AG10803 (cell line): ENCODE data around the gene TP53I13.

Source experiments
- DNase-seq: peaks from one replicate; pipeline ENCODE4 v3.0.0; 2010; ENCODE audit warnings: low read depth
- H3K4me3 ChIP-seq: 2 replicates; pipeline ENCODE4 v1.5.1; 2011; ENCODE audit warnings: mild to moderate bottlenecking, low read length, control low read depth
- TF ChIP-seq, protein P1 (sequence below): conservative IDR thresholded peaks from 2 replicates; pipeline ENCODE4 v1.5.1; 2011; ENCODE audit warnings: mild to moderate bottlenecking, low read length, control low read depth, inconsistent platforms

The TP53I13 gene

DNA sequence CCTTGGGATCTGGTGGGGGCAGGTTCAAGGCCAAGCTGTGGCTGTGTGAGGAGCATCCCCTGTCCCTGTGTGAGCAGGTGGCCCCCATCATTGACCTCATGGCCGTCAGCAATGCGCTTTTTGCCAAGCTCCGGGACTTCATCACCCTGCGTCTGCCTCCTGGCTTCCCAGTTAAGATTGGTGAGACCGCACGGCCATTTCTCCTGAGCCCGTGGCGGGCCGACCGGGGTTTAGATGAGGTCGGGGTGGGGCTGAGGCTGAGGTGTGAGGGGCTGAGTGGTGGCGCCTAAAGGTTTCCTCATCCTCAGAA, 43.5 kb downstream of the TP53I13 start:
- no peak overlapping the region for H3K4me3 ChIP-seq
- TF ChIP-seq, protein P1, sequence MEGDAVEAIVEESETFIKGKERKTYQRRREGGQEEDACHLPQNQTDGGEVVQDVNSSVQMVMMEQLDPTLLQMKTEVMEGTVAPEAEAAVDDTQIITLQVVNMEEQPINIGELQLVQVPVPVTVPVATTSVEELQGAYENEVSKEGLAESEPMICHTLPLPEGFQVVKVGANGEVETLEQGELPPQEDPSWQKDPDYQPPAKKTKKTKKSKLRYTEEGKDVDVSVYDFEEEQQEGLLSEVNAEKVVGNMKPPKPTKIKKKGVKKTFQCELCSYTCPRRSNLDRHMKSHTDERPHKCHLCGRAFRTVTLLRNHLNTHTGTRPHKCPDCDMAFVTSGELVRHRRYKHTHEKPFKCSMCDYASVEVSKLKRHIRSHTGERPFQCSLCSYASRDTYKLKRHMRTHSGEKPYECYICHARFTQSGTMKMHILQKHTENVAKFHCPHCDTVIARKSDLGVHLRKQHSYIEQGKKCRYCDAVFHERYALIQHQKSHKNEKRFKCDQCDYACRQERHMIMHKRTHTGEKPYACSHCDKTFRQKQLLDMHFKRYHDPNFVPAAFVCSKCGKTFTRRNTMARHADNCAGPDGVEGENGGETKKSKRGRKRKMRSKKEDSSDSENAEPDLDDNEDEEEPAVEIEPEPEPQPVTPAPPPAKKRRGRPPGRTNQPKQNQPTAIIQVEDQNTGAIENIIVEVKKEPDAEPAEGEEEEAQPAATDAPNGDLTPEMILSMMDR: no peak
- DNase-seq: no peak

DNA sequence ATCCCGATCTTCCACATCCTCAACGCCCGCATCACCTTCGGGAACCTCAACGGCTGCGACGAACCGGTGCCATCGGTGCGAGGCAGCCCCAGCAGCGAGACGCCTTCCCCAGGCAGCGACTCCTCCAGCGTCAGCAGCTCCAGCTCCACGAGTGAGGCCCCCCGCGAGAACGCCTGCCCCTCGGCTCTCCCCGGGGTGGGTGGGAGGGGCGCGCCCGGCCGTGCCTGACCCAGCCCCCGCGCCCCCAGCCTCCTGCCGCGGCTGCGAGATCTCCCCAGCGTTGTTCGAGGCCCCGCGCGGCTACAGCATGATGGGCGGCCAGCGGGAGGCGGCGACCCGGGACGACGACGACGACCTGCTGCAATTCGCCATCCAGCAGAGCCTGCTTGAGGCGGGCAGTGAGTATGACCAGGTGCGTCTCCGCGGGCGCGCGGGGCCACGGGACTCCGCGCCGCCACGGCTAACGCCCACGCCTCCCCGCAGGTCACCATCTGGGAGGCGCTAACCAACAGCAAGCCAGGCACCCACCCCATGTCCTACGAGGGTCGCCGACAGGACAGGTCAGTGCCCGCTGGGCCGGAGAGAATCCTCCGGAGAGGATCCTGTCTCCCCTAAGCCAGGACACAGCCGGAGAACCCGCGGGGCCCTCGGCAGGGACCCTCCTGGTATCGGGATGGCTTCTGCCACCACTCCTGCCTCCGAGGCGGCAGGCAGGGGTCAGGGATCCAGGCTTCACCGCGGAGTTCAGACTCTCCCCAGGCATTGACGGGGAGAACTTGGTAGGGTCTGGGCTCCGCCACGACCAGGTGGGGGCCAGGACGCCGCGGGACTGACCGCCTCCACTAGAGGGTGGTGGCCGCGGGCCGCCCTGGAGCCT, 44.1 kb downstream of the TP53I13 start:
- no peak overlapping the region for H3K4me3 ChIP-seq
- TF ChIP-seq, protein P1: no peak
- no peak for DNase-seq

DNA sequence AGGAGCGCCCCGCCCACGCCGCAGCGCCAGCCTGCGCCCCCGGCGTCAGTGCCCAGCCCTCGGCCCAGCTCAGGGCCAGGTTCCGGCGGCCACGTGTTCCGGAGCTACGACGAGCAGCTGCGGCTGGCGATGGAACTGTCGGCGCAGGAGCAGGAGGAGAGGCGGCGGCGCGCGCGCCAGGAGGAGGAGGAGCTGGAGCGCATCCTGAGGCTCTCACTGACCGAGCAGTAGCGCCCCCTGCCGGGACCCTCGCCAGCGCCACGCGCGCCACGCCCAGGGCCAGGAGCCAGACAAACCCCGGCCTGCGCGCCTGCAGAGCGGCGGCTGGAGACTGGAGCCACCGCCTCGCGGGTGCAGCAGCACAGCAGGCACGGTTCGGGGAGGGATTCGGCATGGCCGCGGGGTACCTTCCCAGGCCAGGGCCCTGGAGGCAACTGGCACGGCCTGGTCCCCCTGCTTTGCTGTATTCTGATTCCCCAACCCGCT, 44.9 kb downstream of the TP53I13 start:
- DNase-seq: peak; percentile 83
- TF ChIP-seq, protein P1: peak; percentile 59
- H3K4me3 ChIP-seq: peak overlapping the region; percentile 43

DNA sequence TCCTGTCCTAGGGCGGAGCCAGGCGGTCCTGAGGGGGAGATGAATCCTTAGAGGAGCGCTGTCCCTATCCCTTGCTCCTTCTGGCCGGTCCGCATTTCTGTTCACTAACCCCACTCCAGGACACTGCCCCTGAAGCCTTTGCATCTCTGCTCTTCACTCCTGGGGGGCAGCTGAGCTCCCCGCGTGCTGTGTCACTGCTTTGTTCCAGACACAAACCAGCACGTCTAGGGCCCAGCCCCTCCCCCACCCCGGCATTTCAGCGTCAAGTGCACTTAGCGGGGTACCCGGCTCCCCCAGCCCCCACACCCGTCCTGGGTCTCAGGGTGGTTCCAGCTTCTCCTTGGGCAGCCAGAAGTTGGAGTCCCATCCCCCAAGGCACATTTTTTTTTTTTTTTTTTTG, 45.4 kb downstream of the TP53I13 start:
- no peak for DNase-seq
- H3K4me3 ChIP-seq: peak overlapping the region; percentile 43
- TF ChIP-seq, protein P1: no peak

DNA sequence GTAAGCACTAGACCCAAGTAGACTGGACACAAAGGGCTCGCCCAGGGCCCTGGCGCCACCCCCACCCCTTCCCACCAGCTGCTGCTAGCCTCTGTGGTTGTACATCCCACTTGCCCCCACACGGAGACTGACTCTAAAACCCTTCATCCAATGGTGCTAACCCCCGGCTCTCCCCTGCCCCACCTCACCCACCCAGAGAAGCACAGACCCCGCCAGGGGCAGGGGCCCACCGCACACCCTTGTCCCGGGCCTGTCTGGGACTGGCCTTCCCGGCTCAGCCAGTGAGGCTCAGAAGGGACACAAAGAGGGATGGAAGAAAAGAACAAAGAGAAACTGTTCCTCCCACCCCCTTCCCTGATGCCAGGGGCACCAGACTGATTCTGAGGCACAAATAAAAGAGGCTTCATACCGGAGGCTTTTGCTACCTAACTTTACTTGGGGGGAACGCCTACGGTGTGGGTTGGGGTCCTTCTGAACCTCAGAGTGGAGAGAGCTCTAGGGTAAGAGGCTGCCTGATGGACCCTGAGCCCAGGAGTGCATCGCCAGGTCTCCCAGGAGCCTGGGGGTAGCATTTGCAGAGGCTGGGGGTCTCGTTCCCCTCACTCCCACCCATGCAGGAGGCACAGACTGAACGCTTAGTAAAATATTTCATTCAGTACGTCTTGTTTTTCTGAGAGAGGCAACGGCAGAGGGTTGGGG, 46.0 kb downstream of the TP53I13 start:
- TF ChIP-seq, protein P1: no peak
- DNase-seq: no peak

DNA sequence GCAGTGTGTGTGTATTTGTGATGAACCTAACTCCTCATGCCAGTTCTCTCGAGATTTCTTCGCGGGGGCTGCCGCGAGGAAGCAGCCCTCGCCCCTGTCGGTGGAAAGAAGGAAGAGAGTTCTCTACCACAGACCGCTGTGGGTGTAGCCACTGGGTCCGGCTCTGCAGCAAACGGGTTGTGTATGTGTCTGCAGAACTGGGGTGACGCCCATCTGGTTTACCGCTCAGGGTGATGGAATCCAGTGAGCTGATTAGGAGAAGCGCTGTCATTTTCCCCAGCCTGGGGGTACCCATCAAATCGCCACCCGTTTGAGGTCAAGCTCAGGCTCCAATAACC, 46.5 kb downstream of the TP53I13 start:
- peak; percentile 26 for DNase-seq
- TF ChIP-seq, protein P1: 0 out of 2 replicates have a peak, but pooled peaks have one; percentile 10
- peak overlapping the region; percentile 53 for H3K4me3 ChIP-seq

More for the DNA sequence above, 46.0 kb downstream of the TP53I13 start:
- H3K4me3 ChIP-seq: no peak overlapping the region
